ENCODE results near the gene RPN1.

The RPN1 gene

DNA sequence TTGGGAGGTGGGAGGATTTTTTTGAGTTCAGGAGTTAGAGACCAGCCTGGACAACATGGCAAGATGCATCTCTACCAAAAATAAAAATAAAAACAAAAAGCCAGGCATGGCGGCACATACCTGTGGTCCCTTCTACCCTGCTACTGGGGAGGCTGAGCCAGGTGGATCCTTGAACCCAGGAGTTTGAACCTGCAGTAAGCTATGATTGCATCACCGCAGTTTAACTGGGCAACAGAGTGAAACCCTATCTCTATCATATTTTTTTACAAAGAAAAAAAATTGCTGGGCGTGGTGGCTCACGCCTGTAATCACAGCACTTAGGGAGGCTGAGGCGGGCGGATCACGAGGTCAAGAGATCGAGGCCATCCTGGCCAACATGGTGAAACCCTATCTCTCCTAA lies 35.8 kb upstream of the RPN1 start:
- Mint-ChIP-seq H3K9me3 (peaks cover 4% of the 10 kb centered on the region), H3K36me3 (ENCODE audit: low read depth) (no peaks in the 10 kb centered on the region), H3K27ac (no peak overlapping the region), H3K27me3 (ENCODE audit: low read depth, poor library complexity) (no peaks in the 10 kb centered on the region), H3K4me3 (no peak overlapping the region), H3K4me1 (peaks cover 24% of the 10 kb centered on the region)
- DNase-seq: no peak
- TF ChIP-seq, protein P1, sequence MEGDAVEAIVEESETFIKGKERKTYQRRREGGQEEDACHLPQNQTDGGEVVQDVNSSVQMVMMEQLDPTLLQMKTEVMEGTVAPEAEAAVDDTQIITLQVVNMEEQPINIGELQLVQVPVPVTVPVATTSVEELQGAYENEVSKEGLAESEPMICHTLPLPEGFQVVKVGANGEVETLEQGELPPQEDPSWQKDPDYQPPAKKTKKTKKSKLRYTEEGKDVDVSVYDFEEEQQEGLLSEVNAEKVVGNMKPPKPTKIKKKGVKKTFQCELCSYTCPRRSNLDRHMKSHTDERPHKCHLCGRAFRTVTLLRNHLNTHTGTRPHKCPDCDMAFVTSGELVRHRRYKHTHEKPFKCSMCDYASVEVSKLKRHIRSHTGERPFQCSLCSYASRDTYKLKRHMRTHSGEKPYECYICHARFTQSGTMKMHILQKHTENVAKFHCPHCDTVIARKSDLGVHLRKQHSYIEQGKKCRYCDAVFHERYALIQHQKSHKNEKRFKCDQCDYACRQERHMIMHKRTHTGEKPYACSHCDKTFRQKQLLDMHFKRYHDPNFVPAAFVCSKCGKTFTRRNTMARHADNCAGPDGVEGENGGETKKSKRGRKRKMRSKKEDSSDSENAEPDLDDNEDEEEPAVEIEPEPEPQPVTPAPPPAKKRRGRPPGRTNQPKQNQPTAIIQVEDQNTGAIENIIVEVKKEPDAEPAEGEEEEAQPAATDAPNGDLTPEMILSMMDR (IDR thresholded peaks at IDR 0.05): no peak

DNA sequence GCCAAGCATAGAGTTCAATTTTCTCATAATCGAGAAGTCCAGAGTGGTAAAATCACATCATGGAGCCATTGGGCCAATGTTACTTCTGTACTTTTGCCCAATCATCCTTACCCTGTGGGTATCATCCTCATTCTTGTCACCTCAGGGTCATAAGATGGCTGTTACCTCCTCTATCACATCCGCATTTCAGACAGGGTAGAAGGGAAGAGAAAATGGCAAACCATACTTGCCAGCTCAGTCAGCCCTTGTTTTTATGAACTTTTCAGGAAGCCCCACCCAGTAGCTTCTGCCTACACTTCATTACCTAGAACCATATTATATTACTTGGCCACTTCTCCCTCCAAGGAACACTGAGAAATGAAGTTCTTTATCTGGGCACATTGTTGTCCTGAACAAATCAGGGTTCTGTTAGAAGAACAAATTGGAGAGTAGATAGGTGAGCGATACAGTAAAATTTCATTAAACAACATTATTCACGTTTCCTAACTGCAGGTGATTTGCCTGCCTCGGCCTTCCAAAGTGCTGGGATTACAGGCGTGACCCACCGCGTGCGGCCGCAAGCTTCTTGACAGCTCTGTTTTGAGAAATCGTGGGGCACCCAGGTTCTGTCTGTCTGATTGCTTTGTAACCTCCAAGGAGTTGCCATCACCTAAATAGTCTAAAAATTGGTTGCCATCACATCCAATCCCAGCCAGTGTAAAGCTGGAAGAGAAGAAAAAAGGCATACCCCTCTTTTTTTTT lies 34.5 kb upstream of the RPN1 start:
- Mint-ChIP-seq H3K27ac (no peak overlapping the region), H3K4me3 (no peak overlapping the region), H3K36me3 (ENCODE audit: low read depth) (no peaks in the 10 kb centered on the region), H3K27me3 (ENCODE audit: low read depth, poor library complexity) (no peaks in the 10 kb centered on the region), H3K9me3 (peaks cover 4% of the 10 kb centered on the region), H3K4me1 (peaks cover 19% of the 10 kb centered on the region)
- no peak for DNase-seq
- TF ChIP-seq, protein P1 (IDR thresholded peaks at IDR 0.05): no peak

DNA sequence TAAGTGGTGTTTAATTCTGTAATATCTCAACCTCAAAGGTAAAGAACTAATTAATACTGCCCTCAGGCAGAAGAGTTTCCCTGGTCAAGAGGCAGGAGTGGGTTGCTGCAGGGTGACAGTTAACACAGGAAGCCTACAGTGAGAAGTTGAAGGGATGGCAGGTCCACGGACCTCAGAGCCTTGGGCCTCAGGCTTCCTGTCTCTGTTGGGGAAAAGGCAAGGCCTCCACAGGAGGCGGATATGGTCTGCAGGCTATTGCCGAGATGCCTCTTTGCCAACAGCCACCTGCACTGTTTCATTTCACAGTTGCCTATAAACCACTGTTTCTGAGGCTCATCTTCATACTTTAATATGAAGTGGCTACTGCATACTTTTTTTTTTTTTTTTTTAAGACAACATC lies 33.3 kb upstream of the RPN1 start:
- no peak for DNase-seq
- Mint-ChIP-seq H3K27ac (no peak overlapping the region), H3K4me3 (no peak overlapping the region), H3K4me1 (peaks cover 16% of the 10 kb centered on the region), H3K27me3 (ENCODE audit: low read depth, poor library complexity) (no peaks in the 10 kb centered on the region), H3K9me3 (peaks cover 1% of the 10 kb centered on the region), H3K36me3 (ENCODE audit: low read depth) (no peaks in the 10 kb centered on the region)
- TF ChIP-seq, protein P1 (IDR thresholded peaks at IDR 0.05): no peak

DNA sequence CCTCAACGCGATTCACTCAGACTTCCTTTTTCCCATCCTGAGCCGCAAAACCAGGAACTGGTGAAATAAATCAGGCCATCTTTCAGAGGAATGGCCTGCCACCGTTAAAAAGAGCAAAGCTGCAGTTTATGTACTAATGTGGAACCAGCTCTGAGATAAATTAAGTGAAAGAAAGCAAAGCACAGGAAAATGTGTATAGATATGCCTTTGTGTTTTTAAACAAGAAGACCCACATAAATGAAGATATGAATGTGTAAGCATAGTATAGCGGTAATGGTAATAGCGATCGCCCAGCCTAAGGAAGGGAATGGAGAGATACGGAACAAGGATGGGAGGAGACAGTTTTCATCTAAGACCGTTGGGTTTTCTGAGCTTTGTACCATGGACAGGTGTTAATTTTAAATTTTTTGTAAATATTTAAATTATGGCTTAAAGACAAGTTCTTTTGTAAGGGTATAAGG lies 30.8 kb upstream of the RPN1 start:
- Mint-ChIP-seq H3K36me3 (ENCODE audit: low read depth) (no peaks in the 10 kb centered on the region), H3K9me3 (no peaks in the 10 kb centered on the region), H3K4me3 (peak overlapping the region; percentile 82), H3K4me1 (peaks cover 10% of the 10 kb centered on the region), H3K27me3 (ENCODE audit: low read depth, poor library complexity) (no peaks in the 10 kb centered on the region), H3K27ac (peak overlapping the region; percentile 100)
- no peak for DNase-seq
- TF ChIP-seq, protein P1 (IDR thresholded peaks at IDR 0.05): no peak

DNA sequence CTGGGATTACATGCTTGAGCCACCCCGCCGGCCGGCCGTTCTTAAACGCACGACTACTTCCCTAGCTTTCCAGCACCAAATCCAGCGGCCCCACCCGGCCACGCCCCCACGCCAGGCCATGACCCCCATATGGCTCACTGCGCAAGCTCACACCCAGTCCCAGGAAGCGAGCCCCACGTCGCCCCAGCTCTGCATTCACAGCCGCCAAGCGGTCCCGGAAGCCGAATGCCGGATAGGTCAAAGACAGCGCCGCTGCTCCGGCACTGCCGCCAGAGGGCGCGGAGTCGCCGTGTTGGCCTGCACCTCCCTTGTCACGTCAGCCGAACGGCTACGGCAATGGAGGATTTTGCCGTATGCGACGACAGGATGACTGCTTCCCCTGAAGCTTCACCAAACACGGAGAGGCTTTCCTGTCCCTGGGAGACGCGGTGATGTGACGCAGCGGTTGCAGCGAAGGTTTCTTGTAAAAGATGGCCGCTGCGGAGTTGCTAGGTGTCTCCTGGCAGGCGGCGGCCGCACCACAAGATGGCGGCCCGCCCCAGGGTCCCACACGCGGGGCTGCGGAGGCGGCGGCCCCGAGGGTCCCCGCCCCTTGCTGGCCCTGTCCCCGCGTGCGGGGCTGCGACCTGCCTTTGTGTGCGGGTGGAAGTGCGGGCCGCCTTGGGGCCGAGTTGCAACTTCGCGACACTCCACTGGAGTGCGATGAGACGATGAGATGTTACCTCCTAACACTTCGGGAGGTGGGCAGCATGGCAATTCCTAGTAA lies 30.2 kb upstream of the RPN1 start:
- H3K27me3 Mint-ChIP-seq (ENCODE audit: low read depth, poor library complexity): peaks cover 4% of the 10 kb centered on the region
- TF ChIP-seq, protein P1 (IDR thresholded peaks at IDR 0.05): peak; percentile 94
- peak; percentile 99 for DNase-seq
- H3K4me1 Mint-ChIP-seq: peaks cover 14% of the 10 kb centered on the region
- H3K9me3 Mint-ChIP-seq: no peaks in the 10 kb centered on the region
- H3K36me3 Mint-ChIP-seq (ENCODE audit: low read depth): no peaks in the 10 kb centered on the region
- H3K4me3 Mint-ChIP-seq: peak overlapping the region; percentile 82
- H3K27ac Mint-ChIP-seq: peak overlapping the region; percentile 100
